GM18505 (cell line): ENCODE data around the gene FRMD4A.

Source experiments
- ATAC-seq: cut with Tn5 transposase; IDR thresholded peaks from one replicate; pipeline ENCODE4 v1.9.1; 2021; ENCODE audit not compliant: unreplicated experiment
- POLR2A ChIP-seq: IDR thresholded peaks from 4 replicates; pipeline ENCODE4 v1.6.1; 2011; ENCODE audit warnings: borderline replicate concordance; ENCODE audit not compliant: insufficient read depth, insufficient read length; ENCODE audit errors: extremely low read depth

FRMD4A gene

GRCh38 chr10:14118953-14119352, 211.8 kb downstream of the FRMD4A start:
- TF ChIP-seq POLR2A: no peak
- no peak for ATAC-seq

DNA sequence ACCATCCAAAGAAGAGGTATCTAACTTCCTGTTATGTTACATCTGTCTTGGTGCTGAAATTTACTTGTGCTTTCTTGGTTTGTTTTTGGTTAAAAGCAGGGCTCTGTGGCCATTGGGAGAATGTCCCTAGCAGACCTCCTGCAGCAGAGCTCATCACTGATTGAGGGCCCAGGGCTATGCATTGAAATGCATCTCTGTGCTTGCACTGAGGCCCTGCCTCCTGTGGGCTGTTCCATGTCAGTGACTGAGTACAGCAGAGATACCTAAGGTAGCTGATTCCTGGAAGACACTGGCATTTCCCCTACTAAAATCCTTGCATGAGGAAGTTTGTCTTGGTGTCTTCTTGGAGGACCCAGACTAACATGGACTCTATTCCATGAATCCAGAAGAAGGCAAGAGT, 213.9 kb downstream of the FRMD4A start:
- TF ChIP-seq POLR2A: no peak
- no peak for ATAC-seq

- TF ChIP-seq POLR2A: no peak
- ATAC-seq: no peak
Observed at GRCh38 chr10:14116021-14116420, 214.7 kb downstream of the FRMD4A start.

DNA sequence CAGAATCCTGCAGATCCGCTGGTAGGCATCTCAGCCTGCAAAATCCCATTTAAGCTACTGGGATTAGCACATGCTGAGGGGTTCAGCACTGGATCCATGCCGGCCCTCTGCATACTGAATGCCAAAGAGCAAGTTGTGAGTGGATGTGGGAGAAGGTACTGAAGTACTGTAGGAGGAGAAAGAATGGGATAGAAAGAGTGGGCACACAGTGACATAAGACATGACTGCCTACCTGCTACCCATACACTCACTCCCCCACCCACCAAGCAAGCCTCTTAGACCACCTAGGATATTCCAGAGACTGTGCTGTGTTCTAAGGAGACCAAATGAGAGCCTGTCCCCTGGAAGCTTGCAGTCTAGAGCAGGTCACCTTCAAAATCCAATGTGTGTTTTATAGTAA, 215.9 kb downstream of the FRMD4A start:
- ATAC-seq: no peak
- no peak for TF ChIP-seq POLR2A

- no peak for TF ChIP-seq POLR2A
- no peak for ATAC-seq
Observed at GRCh38 chr10:14112056-14112455, 218.7 kb downstream of the FRMD4A start.

DNA sequence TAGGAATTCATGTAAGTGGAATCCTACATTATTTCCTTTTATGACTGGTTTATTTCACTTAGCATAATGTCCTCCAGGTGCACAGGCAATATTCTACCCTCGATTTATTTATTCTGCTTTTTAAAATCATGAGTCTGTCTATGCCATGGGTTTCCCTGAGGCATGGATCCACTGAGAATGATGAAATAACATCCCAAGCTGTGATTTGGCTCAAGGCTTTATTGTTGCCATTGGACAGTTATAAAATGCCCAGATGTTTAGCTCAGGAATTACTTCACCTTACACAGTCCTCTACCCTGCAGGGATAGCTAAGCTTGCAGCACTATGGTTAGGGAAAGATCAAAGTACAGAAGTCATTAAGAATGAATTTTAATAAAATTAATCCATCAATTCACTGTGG, 219.5 kb downstream of the FRMD4A start:
- no peak for TF ChIP-seq POLR2A
- ATAC-seq: no peak

- ATAC-seq: no peak
- no peak for TF ChIP-seq POLR2A
Observed at GRCh38 chr10:14106828-14107227, 223.9 kb downstream of the FRMD4A start.

- no peak for ATAC-seq
- TF ChIP-seq POLR2A: no peak
Observed at GRCh38 chr10:14102056-14102455, 228.7 kb downstream of the FRMD4A start.

DNA sequence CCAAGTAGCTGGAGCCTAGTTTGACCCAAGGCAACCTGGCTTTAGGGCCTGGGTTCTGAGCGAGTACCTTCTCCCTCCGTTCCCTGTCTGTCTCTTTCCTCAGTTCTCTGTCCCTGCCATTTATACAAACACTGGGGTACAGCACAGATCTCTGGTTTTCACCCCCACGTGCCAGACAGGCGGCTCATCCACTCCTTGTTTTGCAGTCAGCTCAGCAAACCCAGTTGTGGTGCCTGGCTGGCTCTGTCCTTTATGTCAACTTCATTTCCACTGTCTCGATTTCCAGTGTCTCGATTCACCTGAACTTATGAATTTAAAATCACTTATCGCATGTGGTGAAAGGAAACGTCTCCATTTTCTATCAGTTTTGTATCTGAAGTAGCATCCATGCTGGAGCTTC, 230.8 kb downstream of the FRMD4A start:
- TF ChIP-seq POLR2A: no peak
- no peak for ATAC-seq

DNA sequence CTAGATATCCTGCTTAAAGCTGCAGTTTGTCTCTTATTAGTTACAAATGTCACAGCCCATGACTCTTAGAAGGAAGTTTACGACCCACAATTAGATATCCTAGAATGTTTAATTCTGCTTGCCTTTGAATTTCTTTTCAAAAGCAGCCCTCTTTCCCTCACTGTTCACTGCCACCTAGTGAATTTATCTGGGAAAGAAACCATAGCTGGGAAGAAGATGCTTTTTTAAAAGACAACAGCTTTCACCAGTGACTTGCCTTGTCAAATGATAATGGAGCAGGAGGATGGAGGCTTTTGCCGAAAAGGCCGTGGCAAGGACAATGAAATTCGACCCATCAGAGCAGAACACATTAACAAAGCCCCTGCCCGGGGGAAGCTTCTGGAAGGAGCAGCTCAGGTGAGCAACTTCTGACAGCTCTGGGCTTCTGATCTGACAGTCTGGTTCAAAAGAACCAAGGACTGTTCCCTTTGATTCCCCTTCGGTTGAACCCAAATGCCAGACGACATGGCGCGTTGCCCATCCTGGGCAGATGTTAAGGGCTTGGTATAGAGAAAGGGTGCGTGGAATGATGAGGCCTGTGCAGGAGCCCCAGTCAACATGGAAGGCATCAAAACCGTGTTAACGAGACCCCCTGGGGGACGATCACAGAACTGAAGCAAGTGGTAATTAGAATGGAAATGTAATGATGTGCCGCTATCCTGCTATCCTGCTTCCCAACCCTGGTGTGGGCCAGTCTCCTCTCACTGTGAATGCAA, 236.8 kb downstream of the FRMD4A start:
- TF ChIP-seq POLR2A: no peak
- no peak for ATAC-seq

DNA sequence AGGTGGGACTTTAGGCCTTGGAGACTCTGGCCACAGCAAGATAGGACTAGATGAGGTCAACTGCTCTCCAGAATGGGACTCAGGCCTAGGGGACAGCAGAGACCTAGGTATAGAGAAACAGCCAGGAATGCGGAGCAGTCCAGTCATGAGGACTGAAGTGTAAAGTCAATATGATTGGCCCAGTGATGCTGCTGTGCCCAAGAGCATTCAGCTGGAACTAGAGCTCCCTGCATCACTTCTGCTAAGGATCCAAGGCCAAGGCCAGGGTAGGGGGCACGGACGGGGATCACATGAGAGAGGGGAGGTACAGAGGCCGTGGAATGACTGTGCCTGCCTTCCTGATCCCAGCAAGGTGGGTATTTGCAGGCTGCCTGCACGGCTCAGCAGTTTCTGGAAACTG, 237.9 kb downstream of the FRMD4A start:
- ATAC-seq: no peak
- TF ChIP-seq POLR2A: no peak

DNA sequence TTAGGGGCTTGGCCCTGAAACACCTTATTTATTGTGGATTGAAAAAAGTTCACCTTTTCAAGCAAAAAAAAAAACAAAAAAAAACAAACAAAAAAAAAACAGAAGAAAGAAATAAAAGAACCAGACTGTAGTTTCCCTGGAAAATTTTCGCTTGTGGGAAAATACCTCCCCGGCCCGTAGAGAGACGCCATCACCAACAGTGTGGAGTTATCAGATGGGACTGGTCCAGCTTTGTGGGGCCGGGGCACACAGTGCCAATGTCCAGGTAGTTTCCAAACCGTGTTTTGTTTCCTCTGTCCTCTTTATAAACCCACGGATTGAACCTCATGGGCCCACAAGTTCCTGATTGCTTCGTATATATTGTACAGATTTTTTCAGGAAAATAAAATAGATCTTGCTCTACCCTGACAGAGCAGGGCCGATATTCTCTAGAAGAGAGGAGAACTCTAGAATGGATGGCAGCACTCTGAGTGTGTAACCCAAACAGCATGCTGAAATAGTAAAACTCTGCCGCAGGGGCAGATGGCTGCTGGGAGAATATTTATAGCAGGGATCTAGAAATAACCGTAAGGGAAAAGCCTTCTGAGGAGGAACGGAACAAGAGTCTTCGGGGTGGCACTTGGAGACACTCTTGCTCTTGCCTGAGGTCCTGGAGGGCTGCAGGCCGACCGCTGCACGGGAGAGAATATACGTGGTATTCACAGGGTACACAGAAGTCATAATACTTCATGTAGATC, 241.0 kb downstream of the FRMD4A start:
- no peak for TF ChIP-seq POLR2A
- no peak for ATAC-seq

- no peak for TF ChIP-seq POLR2A
- ATAC-seq: no peak
Observed at GRCh38 chr10:14087566-14087965, 243.2 kb downstream of the FRMD4A start.

GRCh38 chr10:14086596-14086995, 244.1 kb downstream of the FRMD4A start:
- TF ChIP-seq POLR2A: no peak

More at GRCh38 chr10:14086596-14086995, 244.1 kb downstream of the FRMD4A start:
- ATAC-seq: no peak
